ENCODE measurements around the gene ATP5F1A. TPM values are rescaled to one million over a fixed set of nuclear protein-coding genes. Genes with fewer than 3 reads are reported as not detected.

ATP5F1A gene
- total RNA-seq, 1 donor from 2014 or later = 1,743 TPM

- Histone ChIP-seq H3K27me3 (ENCODE audit: low read depth) (peaks cover 5% of the 10 kb centered on the region), H3K4me1 (peaks cover 10% of the 10 kb centered on the region), H3K4me3 (no peak overlapping the region), H3K27ac (replicated peaks) (no peak overlapping the region), H3K36me3 (no peaks in the 10 kb centered on the region), H3K9me3 (replicated peaks) (no peaks in the 10 kb centered on the region)
- no peak for DNase-seq
- intact Hi-C loops (cut with micrococcal nuclease) = no loop called here
- TF ChIP-seq CTCF (IDR thresholded peaks at IDR 0.05; ENCODE audit: borderline replicate concordance) = no peak
Measured at GRCh38 chr18:46031741-46032140, 66.4 kb downstream of the ATP5F1A start.

Other genes starting within 250 kb of the ATP5F1A start
- 18.2 TPM for gene EPG5, start 131.0 kb downstream of the ATP5F1A start, total RNA-seq
- gene PSTPIP2, start 26.0 kb downstream of the ATP5F1A start, total RNA-seq = 1.8 TPM
- gene HAUS1, start 6.1 kb upstream of the ATP5F1A start, total RNA-seq = 6.4 TPM